Left ventricle myocardium inferior (tissue), 1 donor: ENCODE data around the gene RPN2. TPM values are rescaled to one million over a fixed set of nuclear protein-coding genes. Genes with fewer than 3 reads are reported as not detected.

Source experiments
- DNase-seq: peaks from one replicate; pipeline ENCODE4 v3.0.0-alpha.2; 2020
- H3K27ac ChIP-seq: fragments of 200-600 bp; replicated peaks from 2 replicates; pipeline ENCODE4 v1.8.0; 2021
- H3K27me3 ChIP-seq: fragments of 200-600 bp; 2 replicates; pipeline ENCODE4 v1.8.0; 2021; ENCODE audit warnings: low read depth
- H3K36me3 ChIP-seq: fragments of 200-600 bp; 2 replicates; pipeline ENCODE4 v1.8.0; 2021
- H3K4me1 ChIP-seq: fragments of 200-600 bp; 2 replicates; pipeline ENCODE4 v1.8.0; 2021
- H3K4me3 ChIP-seq: fragments of 200-600 bp; 2 replicates; pipeline ENCODE4 v1.8.0; 2021; ENCODE audit warnings: mild to moderate bottlenecking, moderate library complexity
- H3K9me3 ChIP-seq: fragments of 200-600 bp; replicated peaks from 2 replicates; pipeline ENCODE4 v1.8.0; 2021
- intact Hi-C: fragments of 100-400 bp; cut with micrococcal nuclease; formaldehyde crosslinking; loops from one replicate; pipeline ENCODE4 v1.11.0; 2022
- total RNA-seq: library from RNA; stranded (reverse); fragmentation: NEBNext Ultra II Directional; extraction: Animal tissue kit (Norgen Biotek cat#: 25700); gene quantifications from one replicate; pipeline ENCODE4 v1.2.1, GENCODE V29; 2021
- TF ChIP-seq, protein P1 (sequence below): fragments of 200-600 bp; IDR thresholded peaks from 2 replicates; pipeline ENCODE4 v1.8.0; 2021; ENCODE audit warnings: antibody characterized with exemption, mild to moderate bottlenecking, borderline replicate concordance
- donor health status: DM: no; HTN: yes; CAD: no; lungs with severe emphysema.

Gene RPN2
- total RNA-seq, 1 donor from 2014 or later = 81.4 TPM

DNA sequence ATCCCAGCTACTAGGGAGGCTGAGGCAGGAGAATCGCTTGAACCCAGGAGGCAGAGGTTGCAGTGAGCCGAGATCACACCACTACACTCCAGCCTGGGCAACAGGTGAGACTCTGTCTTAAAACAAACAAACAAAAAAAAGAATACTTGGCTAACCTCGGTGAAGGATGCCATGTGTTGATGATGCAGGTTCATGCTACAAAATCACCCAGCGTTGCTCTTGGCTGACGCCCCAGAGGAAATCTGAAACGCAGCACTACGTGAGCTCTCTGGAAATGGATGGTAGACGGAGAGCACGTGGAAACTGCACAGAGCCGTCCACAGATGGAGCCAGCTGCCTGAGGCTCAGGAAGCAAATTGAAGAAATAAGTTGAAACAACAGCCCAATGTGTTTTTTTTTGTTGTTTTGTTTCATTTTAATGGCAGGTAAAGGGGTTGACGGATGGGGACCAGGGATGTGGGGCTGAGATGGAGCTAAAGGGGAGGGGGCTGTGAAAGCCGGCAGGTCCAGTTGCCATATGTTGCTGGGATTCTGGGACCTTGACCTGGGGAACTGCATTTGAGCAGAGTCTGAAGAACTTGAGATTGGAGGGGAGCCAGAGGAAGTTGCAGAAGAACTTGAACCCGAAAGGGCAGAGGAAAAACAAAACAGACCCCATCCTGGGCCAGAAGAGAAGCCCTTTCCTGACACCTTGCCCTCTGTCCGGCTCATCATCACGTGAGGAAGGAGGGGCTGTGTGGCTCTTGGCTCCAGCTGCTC lies 97.5 kb downstream of the RPN2 start:
- Histone ChIP-seq H3K27me3 (peaks cover 9% of the 10 kb centered on the region), H3K36me3 (no peaks in the 10 kb centered on the region), H3K4me3 (no peak overlapping the region), H3K27ac (peak overlapping the region; percentile 59), H3K4me1 (peaks cover 10% of the 10 kb centered on the region), H3K9me3 (no peaks in the 10 kb centered on the region)
- peak; percentile 41 for DNase-seq
- intact Hi-C loops = loop anchor here (5.0 kb wide), 1 partner anchor 111 kb away; no protein-coding TSS in a partner anchor
- TF ChIP-seq, protein P1, sequence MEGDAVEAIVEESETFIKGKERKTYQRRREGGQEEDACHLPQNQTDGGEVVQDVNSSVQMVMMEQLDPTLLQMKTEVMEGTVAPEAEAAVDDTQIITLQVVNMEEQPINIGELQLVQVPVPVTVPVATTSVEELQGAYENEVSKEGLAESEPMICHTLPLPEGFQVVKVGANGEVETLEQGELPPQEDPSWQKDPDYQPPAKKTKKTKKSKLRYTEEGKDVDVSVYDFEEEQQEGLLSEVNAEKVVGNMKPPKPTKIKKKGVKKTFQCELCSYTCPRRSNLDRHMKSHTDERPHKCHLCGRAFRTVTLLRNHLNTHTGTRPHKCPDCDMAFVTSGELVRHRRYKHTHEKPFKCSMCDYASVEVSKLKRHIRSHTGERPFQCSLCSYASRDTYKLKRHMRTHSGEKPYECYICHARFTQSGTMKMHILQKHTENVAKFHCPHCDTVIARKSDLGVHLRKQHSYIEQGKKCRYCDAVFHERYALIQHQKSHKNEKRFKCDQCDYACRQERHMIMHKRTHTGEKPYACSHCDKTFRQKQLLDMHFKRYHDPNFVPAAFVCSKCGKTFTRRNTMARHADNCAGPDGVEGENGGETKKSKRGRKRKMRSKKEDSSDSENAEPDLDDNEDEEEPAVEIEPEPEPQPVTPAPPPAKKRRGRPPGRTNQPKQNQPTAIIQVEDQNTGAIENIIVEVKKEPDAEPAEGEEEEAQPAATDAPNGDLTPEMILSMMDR = peak; percentile 38

DNA sequence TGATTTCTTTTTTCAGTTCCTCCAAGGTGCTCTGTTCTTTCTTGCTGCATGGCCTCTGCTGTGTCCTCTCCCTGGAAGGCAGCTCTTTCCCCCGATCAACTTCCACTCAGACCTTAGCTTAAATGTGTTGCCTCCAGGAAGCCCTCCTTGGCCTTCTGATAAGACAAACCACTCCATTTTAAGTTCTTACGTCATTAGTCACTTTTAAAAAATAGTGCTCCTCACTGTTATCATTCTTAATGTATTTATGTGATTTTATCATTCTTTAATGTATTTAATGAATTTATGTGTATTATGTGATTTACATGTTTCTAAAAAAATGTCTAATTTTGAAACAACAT lies 98.1 kb downstream of the RPN2 start:
- no peak for DNase-seq
- H3K27me3 ChIP-seq = peaks cover 10% of the 10 kb centered on the region
- H3K9me3 ChIP-seq = no peaks in the 10 kb centered on the region
- no peaks in the 10 kb centered on the region for H3K36me3 ChIP-seq
- TF ChIP-seq, protein P1 = no peak
- peak overlapping the region; percentile 59 for H3K27ac ChIP-seq
- peaks cover 10% of the 10 kb centered on the region for H3K4me1 ChIP-seq
- intact Hi-C loops = loop anchor here (5.0 kb wide), 1 partner anchor 110 kb away; no protein-coding TSS in a partner anchor
- no peak overlapping the region for H3K4me3 ChIP-seq

DNA sequence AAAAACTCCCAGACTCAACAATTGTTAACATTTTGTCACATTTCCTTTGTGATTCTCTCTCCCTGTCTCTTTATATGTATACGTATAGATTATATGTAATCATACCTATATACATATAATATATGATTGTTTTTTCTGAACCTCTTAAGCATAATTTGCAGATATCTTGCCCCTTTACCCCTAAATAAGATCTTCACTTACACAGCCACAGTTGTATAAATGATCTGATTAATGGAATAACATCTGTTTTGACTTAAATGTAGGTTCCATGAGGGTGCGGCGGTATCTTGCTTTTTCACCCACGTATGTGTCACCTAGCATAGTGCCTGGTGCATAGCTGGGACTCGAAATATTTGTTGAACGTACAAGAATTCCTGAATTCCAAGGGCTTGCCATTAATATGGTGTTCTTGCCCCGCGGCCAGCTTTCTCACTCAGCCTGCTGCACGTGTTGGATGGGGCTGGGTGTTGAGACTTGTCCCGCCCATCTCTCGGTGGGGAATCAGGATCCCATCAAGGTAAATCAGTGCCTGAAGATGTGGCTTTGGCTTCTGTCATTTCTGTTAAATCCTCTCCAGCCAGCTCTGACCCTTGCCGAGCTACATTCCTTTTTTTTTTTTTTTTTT lies 99.9 kb downstream of the RPN2 start:
- intact Hi-C loops = loop anchor here (5.0 kb wide), 1 partner anchor 108 kb away; no protein-coding TSS in a partner anchor
- H3K4me1 ChIP-seq = peaks cover 10% of the 10 kb centered on the region
- H3K4me3 ChIP-seq = no peak overlapping the region
- peaks cover 26% of the 10 kb centered on the region for H3K27me3 ChIP-seq
- no peaks in the 10 kb centered on the region for H3K9me3 ChIP-seq
- no peak for DNase-seq
- H3K27ac ChIP-seq = no peak overlapping the region
- H3K36me3 ChIP-seq = no peaks in the 10 kb centered on the region
- TF ChIP-seq, protein P1 = no peak

DNA sequence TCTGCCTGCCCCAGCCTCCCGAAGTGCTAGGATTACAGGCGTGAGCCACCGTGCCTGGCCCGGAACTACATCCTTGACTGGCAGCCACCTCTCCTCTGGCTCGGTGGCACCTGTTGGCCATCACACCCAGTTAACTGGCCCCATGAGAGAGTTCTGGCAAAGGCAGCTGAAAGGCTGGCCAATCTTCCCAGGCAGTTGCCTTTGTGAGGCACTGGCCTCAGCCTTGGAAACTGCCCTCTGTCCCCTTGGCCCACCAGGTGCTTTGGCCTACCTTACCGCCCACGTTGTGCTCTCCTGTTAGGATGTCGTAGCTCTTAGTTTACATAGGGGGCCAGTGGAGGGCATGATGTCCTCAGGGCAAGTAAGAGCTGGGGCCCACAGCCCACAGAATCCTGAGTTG lies 100.7 kb downstream of the RPN2 start:
- no peaks in the 10 kb centered on the region for H3K36me3 ChIP-seq
- H3K4me1 ChIP-seq = peaks cover 10% of the 10 kb centered on the region
- intact Hi-C loops = loop anchor here (5.0 kb wide), 1 partner anchor 107 kb away; no protein-coding TSS in a partner anchor
- TF ChIP-seq, protein P1 = no peak
- no peak for DNase-seq
- no peaks in the 10 kb centered on the region for H3K9me3 ChIP-seq
- peaks cover 33% of the 10 kb centered on the region for H3K27me3 ChIP-seq
- no peak overlapping the region for H3K27ac ChIP-seq
- H3K4me3 ChIP-seq = no peak overlapping the region

DNA sequence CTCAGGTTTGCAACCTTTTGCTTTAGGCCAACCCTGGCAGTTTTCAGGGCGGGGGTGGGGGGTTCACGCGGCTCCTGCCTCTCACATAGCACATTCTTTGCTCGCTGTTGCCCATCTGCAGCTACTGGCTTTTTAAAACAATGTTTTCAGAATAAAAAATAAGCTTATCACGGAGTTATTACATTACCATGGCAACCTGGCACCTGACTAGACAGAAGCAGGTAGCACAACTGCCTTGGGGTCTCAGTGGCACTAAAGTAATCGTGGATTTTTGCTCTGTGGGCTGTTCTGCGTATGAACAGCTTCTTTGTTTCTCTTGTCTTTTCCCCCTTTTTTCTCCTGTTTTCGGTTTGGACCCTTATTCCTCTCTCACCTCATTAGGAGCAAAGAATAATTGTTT lies 101.3 kb downstream of the RPN2 start:
- intact Hi-C loops = no loop called here
- no peak for DNase-seq
- no peak overlapping the region for H3K27ac ChIP-seq
- no peaks in the 10 kb centered on the region for H3K9me3 ChIP-seq
- H3K27me3 ChIP-seq = peaks cover 33% of the 10 kb centered on the region
- H3K36me3 ChIP-seq = no peaks in the 10 kb centered on the region
- no peak overlapping the region for H3K4me3 ChIP-seq
- H3K4me1 ChIP-seq = peaks cover 10% of the 10 kb centered on the region
- TF ChIP-seq, protein P1 = no peak
